SK-N-SH treated with all-trans-retinoic acid at 6 μM for 48 hours (cell line): ENCODE results near the gene NSRP1.

ENCODE experiments used
- BACH2 ChIP-seq: fragments of 250-450 bp; sonication (Bioruptor Pico); IDR thresholded peaks from 2 replicates; pipeline ENCODE4 v1.9.0; 2021; ENCODE audit warnings: mild to moderate bottlenecking, borderline replicate concordance
- CSDC2 ChIP-seq: fragments of 250-450 bp; sonication (Bioruptor Pico); IDR thresholded peaks from 2 replicates; pipeline ENCODE4 v1.5.0; 2020; ENCODE audit warnings: mild to moderate bottlenecking, moderate library complexity
- TSHZ2 ChIP-seq: fragments of 250-450 bp; sonication (Bioruptor Pico); IDR thresholded peaks from 2 replicates; pipeline ENCODE4 v1.5.0; 2020; ENCODE audit warnings: mild to moderate bottlenecking, moderate library complexity
- ZC3H10 ChIP-seq: fragments of 250-450 bp; sonication (Bioruptor Pico); IDR thresholded peaks from 2 replicates; pipeline ENCODE4 v1.5.1; 2021; ENCODE audit warnings: mild to moderate bottlenecking, moderate library complexity
- TF ChIP-seq, protein P1 (sequence below): fragments of 250-450 bp; sonication (Bioruptor Pico); IDR thresholded peaks from 2 replicates; pipeline ENCODE4 v1.8.0; 2020; ENCODE audit warnings: mild to moderate bottlenecking, moderate library complexity, borderline replicate concordance

GRCh38 chr17:30160419-30161172, 44.0 kb downstream of the NSRP1 start:
- TF ChIP-seq TSHZ2 (CRISPR knock-in tag) = no peak
- TF ChIP-seq ZC3H10 (CRISPR knock-in tag) = no peak
- TF ChIP-seq BACH2 (CRISPR knock-in tag) = no peak
- no peak for TF ChIP-seq CSDC2 (CRISPR knock-in tag)
- TF ChIP-seq, protein P1, sequence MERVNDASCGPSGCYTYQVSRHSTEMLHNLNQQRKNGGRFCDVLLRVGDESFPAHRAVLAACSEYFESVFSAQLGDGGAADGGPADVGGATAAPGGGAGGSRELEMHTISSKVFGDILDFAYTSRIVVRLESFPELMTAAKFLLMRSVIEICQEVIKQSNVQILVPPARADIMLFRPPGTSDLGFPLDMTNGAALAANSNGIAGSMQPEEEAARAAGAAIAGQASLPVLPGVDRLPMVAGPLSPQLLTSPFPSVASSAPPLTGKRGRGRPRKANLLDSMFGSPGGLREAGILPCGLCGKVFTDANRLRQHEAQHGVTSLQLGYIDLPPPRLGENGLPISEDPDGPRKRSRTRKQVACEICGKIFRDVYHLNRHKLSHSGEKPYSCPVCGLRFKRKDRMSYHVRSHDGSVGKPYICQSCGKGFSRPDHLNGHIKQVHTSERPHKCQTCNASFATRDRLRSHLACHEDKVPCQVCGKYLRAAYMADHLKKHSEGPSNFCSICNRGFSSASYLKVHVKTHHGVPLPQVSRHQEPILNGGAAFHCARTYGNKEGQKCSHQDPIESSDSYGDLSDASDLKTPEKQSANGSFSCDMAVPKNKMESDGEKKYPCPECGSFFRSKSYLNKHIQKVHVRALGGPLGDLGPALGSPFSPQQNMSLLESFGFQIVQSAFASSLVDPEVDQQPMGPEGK (CRISPR knock-in tag) = no peak
